K562 (cell line): ENCODE results near the gene GGA3. TPM values are rescaled to one million over a fixed set of nuclear protein-coding genes. Genes with fewer than 3 reads are reported as not detected.

Source experiments
- CBX5 ChIP-seq: IDR thresholded peaks from 2 replicates; pipeline ENCODE4 v1.6.1; 2014; ENCODE audit warnings: low read depth, borderline replicate concordance
- CREM ChIP-seq: IDR thresholded peaks from 2 replicates; pipeline ENCODE4 v1.6.1; 2014; ENCODE audit warnings: antibody characterized with exemption, low read depth
- E2F3 ChIP-seq: fragments of 250-450 bp; sonication (Bioruptor Pico); IDR thresholded peaks from 2 replicates; pipeline ENCODE4 v1.4.0; 2020; ENCODE audit warnings: mild to moderate bottlenecking
- ELF1 ChIP-seq: fragments of 200-800 bp; sonication (Bioruptor generic); IDR thresholded peaks from 2 replicates; pipeline ENCODE4 v1.6.1; 2016; ENCODE audit warnings: missing genetic modification characterization, missing compliant biosample characterization
- EP300 ChIP-seq: IDR thresholded peaks from 2 replicates; pipeline ENCODE4 v1.6.1; 2012; ENCODE audit warnings: low read length, improper control_type of control experiment
- ETV5 ChIP-seq: sonication (generic); formaldehyde crosslinking; IDR thresholded peaks from 2 replicates; pipeline ENCODE4 v1.4.0; 2020; ENCODE audit warnings: low read depth, mild to moderate bottlenecking, missing genetic modification reagents
- LARP7 ChIP-seq: fragments of 450-650 bp; IDR thresholded peaks from 2 replicates; pipeline ENCODE4 v1.6.1; 2016
- RAD21 ChIP-seq, 2 experiments: fragments of 250-450 bp in 1 of 2; fragments of 450-650 bp in 1 of 2; sonication (Bioruptor Pico) in 1 of 2; formaldehyde crosslinking in 1 of 2; IDR thresholded peaks in 1 of 2; conservative IDR thresholded peaks in 1 of 2; 2 replicates each; pipeline versions ENCODE4 v1.4.0 to v1.8.0; 2020 to 2022; ENCODE audit warnings: mild to moderate bottlenecking in 2 of 2, moderate library complexity in 1 of 2
- SETDB1 ChIP-seq: IDR thresholded peaks from one replicate; pipeline ENCODE4 v1.6.1; 2012; ENCODE audit warnings: low read length, control low read depth, inconsistent platforms
- SIRT6 ChIP-seq: IDR thresholded peaks from one replicate; pipeline ENCODE4 v1.6.1; 2012; ENCODE audit warnings: low read depth, mild to moderate bottlenecking, control low read depth, inconsistent platforms, low read length, moderate library complexity
- STAT5B ChIP-seq: fragments of 250-450 bp; sonication (Bioruptor Pico); IDR thresholded peaks from 2 replicates; pipeline ENCODE4 v1.8.0; 2021; ENCODE audit warnings: mild to moderate bottlenecking, inconsistent platforms
- TAF7 ChIP-seq: fragments of 450-650 bp; IDR thresholded peaks from 2 replicates; pipeline ENCODE4 v1.6.1; 2016; ENCODE audit warnings: missing genetic modification characterization, missing compliant biosample characterization
- TRIM28 ChIP-seq: fragments of 450-650 bp; IDR thresholded peaks from 2 replicates; pipeline ENCODE4 v1.6.1; 2017
- ZNF143 ChIP-seq: sonication (generic); formaldehyde crosslinking; IDR thresholded peaks from 2 replicates; pipeline ENCODE4 v1.9.0; 2022; ENCODE audit warnings: mild to moderate bottlenecking, missing genetic modification reagents
- polyA plus RNA-seq, 8 experiments: library from polyadenylated mRNA; depleted of rRNA in 4 of 8; stranded (reverse) in 5 of 8; unstranded in 3 of 8; fragments of >200 nt; fragmentation: Nextera tagmentation in 2 of 8; fragmentation: Illumina TruSeq in 1 of 8; extraction: Ambion mirVana in 2 of 8; extraction: Trizol in 1 of 8; gene quantifications; 2 replicates each; pipeline versions ENCODE4 v1.2.1 to v1.2.3, GENCODE V29; 2011 to 2014; ENCODE audit warnings: inconsistent platforms in 1 of 8, missing spikeins in 1 of 8
- total RNA-seq, 7 experiments: library from RNA; depleted of rRNA in 6 of 7; stranded (reverse); fragments of >200 nt in 6 of 7; fragmentation: Illumina TruSeq in 2 of 7; extraction: Trizol in 2 of 7; gene quantifications; 2 replicates each; pipeline versions ENCODE4 v1.2.1 to v1.2.3, GENCODE V29; 2011 to 2021; ENCODE audit warnings: low replicate concordance in 1 of 7
- TF ChIP-seq, protein P1 (sequence below): fragments of 250-450 bp; sonication (Bioruptor Pico); IDR thresholded peaks from 2 replicates; pipeline ENCODE4 v1.5.0; 2022; ENCODE audit warnings: mild to moderate bottlenecking
- TF ChIP-seq, protein P2 (sequence below): fragments of 250-450 bp; sonication (Bioruptor Pico); IDR thresholded peaks from 2 replicates; pipeline ENCODE4 v1.8.0; 2021; ENCODE audit warnings: moderate library complexity, mild to moderate bottlenecking, inconsistent platforms
- TF ChIP-seq, protein P3 (sequence below): fragments of 250-450 bp; sonication (Bioruptor Pico); IDR thresholded peaks from 2 replicates; pipeline ENCODE4 v1.5.0; 2020; ENCODE audit warnings: mild to moderate bottlenecking, borderline replicate concordance
- TF ChIP-seq, protein P4 (sequence below): sonication (generic); formaldehyde crosslinking; IDR thresholded peaks from 2 replicates; pipeline ENCODE4 v1.8.0; 2022; ENCODE audit warnings: mild to moderate bottlenecking, missing genetic modification reagents
- TF ChIP-seq, protein P5 (sequence below): sonication (generic); formaldehyde crosslinking; IDR thresholded peaks from 2 replicates; pipeline ENCODE4 v1.8.0; 2023; ENCODE audit warnings: mild to moderate bottlenecking, missing genetic modification reagents

Gene GGA3
- total and polyA plus RNA-seq, 9 of the 15 experiments (the other 6 are each of a cell fraction or from before 2014, with no cell fraction given), result 5.7 to 64.9 (median 25.4) TPM

DNA sequence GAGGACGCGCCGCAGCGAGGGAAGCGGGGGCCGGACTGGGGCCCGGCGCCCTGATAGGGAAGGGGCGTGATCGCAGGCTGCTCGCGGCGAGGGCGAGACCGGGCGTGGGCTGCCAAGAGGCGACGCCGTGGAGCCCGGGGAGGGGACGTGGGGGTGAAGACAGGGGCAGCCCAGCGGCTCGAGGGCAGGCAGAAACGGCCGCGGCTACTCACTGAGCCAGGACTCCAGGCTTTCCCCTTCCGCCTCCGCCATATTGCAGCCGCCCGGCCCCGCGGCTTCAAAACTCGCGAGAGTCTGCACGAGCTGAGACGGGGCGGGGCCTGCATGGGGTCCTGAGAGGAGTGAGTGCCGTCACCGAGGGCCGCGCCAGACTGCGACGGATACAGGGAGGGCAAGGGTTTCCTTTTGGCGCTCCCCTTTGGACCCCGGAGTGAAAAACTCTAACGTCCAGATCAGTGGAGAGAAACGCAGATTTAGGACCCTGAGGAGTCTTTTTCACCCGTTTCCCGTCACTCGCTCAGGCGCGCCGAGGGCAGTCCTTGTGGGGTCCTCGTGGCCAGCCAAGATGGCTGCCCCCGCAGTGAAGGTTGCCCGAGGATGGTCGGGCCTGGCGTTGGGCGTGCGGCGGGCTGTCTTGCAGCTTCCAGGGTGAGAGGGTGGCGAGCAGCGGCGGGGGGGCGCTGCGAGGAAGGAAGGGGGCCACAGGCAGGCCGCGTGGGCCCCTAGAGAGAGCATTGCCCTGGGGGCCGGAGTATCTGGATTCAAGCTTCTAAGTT lies at the start of gene GGA3, which contains the start of gene MRPS7 (continued):
- TF ChIP-seq, protein P1, sequence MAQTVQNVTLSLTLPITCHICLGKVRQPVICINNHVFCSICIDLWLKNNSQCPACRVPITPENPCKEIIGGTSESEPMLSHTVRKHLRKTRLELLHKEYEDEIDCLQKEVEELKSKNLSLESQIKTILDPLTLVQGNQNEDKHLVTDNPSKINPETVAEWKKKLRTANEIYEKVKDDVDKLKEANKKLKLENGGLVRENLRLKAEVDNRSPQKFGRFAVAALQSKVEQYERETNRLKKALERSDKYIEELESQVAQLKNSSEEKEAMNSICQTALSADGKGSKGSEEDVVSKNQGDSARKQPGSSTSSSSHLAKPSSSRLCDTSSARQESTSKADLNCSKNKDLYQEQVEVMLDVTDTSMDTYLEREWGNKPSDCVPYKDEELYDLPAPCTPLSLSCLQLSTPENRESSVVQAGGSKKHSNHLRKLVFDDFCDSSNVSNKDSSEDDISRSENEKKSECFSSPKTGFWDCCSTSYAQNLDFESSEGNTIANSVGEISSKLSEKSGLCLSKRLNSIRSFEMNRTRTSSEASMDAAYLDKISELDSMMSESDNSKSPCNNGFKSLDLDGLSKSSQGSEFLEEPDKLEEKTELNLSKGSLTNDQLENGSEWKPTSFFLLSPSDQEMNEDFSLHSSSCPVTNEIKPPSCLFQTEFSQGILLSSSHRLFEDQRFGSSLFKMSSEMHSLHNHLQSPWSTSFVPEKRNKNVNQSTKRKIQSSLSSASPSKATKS (CRISPR knock-in tag), result no peak
- TF ChIP-seq E2F3 (CRISPR knock-in tag) (no peak), SETDB1 (no peak), ETV5 (CRISPR knock-in tag) (peak; percentile 41; the same call in 1 of the 2 replicates), STAT5B (CRISPR knock-in tag) (no peak), CBX5 (no peak), SIRT6 (no peak), CREM (peak; percentile 88), ZNF143 (peak; percentile 45; the same call in 1 of the 2 replicates), TRIM28 (peak; percentile 67; the same call in 1 of the 2 replicates), EP300 (no peak), ELF1 (tag) (peak; percentile 87), TAF7 (tag) (peak; percentile 96), RAD21 (CRISPR knock-in tag; conservative IDR thresholded peaks at IDR 0.05 in 1 of 2, IDR thresholded peaks at IDR 0.05 in 1 of 2) (0 out of 4 replicates have a peak, but pooled peaks have one; percentile 2 to 16), LARP7 (no peak)
- TF ChIP-seq, protein P2, sequence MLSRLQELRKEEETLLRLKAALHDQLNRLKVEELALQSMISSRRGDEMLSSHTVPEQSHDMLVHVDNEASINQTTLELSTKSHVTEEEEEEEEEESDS (CRISPR knock-in tag), result no peak
- TF ChIP-seq, protein P3, sequence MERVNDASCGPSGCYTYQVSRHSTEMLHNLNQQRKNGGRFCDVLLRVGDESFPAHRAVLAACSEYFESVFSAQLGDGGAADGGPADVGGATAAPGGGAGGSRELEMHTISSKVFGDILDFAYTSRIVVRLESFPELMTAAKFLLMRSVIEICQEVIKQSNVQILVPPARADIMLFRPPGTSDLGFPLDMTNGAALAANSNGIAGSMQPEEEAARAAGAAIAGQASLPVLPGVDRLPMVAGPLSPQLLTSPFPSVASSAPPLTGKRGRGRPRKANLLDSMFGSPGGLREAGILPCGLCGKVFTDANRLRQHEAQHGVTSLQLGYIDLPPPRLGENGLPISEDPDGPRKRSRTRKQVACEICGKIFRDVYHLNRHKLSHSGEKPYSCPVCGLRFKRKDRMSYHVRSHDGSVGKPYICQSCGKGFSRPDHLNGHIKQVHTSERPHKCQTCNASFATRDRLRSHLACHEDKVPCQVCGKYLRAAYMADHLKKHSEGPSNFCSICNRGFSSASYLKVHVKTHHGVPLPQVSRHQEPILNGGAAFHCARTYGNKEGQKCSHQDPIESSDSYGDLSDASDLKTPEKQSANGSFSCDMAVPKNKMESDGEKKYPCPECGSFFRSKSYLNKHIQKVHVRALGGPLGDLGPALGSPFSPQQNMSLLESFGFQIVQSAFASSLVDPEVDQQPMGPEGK (CRISPR knock-in tag), result no peak
- TF ChIP-seq, protein P4, sequence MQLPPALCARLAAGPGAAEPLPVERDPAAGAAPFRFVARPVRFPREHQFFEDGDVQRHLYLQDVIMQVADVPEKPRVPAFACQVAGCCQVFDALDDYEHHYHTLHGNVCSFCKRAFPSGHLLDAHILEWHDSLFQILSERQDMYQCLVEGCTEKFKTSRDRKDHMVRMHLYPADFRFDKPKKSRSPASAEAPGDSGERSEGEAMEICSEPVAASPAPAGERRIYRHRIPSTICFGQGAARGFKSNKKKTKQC (CRISPR knock-in tag), result peak; percentile 72; the same call in 1 of the 2 replicates
- TF ChIP-seq, protein P5, sequence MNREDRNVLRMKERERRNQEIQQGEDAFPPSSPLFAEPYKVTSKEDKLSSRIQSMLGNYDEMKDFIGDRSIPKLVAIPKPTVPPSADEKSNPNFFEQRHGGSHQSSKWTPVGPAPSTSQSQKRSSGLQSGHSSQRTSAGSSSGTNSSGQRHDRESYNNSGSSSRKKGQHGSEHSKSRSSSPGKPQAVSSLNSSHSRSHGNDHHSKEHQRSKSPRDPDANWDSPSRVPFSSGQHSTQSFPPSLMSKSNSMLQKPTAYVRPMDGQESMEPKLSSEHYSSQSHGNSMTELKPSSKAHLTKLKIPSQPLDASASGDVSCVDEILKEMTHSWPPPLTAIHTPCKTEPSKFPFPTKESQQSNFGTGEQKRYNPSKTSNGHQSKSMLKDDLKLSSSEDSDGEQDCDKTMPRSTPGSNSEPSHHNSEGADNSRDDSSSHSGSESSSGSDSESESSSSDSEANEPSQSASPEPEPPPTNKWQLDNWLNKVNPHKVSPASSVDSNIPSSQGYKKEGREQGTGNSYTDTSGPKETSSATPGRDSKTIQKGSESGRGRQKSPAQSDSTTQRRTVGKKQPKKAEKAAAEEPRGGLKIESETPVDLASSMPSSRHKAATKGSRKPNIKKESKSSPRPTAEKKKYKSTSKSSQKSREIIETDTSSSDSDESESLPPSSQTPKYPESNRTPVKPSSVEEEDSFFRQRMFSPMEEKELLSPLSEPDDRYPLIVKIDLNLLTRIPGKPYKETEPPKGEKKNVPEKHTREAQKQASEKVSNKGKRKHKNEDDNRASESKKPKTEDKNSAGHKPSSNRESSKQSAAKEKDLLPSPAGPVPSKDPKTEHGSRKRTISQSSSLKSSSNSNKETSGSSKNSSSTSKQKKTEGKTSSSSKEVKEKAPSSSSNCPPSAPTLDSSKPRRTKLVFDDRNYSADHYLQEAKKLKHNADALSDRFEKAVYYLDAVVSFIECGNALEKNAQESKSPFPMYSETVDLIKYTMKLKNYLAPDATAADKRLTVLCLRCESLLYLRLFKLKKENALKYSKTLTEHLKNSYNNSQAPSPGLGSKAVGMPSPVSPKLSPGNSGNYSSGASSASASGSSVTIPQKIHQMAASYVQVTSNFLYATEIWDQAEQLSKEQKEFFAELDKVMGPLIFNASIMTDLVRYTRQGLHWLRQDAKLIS (CRISPR knock-in tag), result peak; percentile 39; the same call in 1 of the 2 replicates
